Colon (tissue), 2 donors: Measurements from ENCODE around the gene KCNH6.

Experiments used
- FAIRE-seq: peaks from 2 replicates; lab custom pipeline; 2012; peaks lifted over from hg19 to GRCh38; lab: Jason Lieb, UNC
- donor health status: control.
- donor health status: control.

KCNH6 gene

GRCh38 chr17:63512896-63513644 is 10.1 kb upstream of the KCNH6 start:
- FAIRE-seq, result no peak

DNA sequence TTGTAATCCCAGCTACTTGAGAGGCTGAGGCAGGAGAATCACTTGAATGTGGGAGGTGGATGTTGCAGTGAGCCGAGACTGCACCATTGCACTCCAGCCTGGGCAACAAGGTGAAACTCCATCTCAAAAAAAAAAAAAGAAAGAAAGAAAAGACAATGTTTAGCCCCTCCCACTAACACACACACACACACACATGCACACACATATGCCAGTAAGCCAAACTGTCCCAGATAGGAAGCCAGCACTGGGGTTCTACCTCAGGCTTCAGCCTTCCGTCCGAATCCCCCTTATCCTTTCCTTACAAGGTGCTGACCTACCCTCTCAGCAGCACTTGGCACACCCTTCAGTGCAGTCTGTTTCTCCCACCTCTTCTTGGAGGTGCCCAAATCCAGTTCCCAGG is 8.7 kb upstream of the KCNH6 start:
- FAIRE-seq, result no peak

DNA sequence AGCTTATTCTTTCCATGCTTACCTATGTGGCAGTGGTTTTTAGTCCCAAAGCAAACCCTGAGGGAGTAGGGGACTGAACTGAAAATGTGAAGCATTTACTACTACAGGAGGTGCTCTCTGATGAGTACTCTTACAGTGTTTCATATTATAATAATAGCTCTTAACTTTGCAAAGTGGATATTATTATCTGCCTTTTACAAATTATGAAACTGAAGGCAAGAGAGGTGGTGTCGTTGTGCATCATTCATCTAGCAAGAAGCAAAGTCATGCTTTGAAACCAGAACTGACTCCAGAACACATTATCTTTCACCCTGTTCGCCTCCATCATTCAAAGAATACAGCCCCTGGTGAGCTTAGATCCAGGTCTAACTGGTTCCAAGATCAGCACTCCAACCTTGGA is 8.2 kb upstream of the KCNH6 start:
- FAIRE-seq, result no peak

- no peak for FAIRE-seq
Measured at GRCh38 chr17:63515426-63515825, 7.7 kb upstream of the KCNH6 start.

DNA sequence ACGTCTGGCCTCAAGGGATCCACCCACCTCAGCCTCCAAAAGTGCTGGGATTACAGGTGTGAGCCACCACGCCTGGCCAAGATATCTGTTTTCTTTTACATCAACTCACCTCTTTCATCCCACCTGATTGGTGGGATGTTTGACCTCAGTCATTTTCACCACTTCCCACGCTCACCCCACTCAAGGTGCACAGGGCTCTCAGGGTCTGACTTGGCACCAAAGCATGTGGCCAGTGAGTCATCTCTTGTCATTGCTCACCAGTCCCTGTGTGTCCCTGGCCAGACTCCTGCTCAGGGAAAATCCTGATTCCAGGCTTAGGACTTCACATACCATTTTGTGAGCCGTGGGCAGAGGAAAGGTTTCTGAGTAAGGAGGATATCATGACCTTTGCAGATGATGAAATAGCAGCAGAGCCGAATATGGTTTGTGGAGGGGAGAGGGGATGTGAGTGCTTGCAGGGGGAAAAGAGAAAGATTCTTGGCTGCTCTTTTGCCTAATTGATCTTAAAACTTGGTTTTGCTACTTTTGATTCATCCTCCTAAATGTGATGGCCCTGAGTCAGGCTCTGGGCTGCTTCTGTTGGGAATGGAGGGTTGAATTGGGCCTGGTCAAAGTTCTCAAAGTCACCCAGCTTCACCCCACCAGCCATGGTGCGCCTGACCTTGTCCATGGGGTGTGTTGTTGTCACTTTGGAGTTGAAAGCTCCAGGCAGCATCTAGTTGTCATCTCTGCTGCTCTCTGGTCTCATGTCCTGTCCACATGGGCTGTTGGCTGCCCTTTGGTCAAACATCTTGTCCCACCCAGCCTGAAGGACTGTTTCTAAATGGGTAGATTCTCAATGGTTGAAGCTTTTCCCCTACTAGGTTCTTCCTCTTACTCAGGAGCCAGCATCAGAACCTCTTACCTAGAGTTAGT is 6.0 kb upstream of the KCNH6 start:
- no peak for FAIRE-seq

- no peak for FAIRE-seq
Measured at GRCh38 chr17:63517825-63518534, 5.2 kb upstream of the KCNH6 start.

DNA sequence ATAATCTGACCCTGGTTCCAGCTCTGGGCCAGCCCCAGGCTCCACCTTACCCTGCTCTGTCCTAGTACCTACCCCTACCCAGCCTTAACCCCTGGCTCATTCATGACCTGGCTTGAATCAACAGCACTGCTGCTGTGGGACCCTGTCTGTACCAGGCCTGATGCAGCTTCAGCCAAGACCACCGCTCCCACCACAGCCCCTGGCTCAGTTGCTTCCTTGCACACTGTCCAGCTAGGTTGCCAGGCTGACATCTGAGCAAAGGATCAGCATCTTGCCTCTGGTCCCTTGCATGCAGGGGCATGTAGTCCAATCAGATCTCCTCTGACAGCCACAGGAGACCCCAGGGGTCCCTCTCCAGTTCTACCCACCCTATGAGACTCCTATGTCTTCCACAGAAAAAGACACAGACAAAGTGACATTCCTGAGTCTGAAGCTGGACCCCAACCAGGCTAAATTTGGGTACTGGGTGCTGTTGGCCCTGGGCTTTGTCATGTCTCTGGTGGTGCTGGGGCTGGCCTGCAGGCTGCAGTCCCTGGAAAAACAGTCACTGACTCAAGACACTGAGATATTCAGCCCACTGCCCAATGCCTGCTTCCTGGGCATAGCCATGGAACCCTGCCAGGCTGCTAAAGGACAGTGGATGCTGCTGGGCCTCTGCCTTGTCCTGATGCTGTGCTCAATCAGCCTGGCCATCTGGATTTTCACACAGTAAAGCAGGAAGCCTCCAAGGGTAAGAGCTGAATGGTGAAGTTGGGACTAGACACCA is 3.9 kb upstream of the KCNH6 start:
- no peak for FAIRE-seq

DNA sequence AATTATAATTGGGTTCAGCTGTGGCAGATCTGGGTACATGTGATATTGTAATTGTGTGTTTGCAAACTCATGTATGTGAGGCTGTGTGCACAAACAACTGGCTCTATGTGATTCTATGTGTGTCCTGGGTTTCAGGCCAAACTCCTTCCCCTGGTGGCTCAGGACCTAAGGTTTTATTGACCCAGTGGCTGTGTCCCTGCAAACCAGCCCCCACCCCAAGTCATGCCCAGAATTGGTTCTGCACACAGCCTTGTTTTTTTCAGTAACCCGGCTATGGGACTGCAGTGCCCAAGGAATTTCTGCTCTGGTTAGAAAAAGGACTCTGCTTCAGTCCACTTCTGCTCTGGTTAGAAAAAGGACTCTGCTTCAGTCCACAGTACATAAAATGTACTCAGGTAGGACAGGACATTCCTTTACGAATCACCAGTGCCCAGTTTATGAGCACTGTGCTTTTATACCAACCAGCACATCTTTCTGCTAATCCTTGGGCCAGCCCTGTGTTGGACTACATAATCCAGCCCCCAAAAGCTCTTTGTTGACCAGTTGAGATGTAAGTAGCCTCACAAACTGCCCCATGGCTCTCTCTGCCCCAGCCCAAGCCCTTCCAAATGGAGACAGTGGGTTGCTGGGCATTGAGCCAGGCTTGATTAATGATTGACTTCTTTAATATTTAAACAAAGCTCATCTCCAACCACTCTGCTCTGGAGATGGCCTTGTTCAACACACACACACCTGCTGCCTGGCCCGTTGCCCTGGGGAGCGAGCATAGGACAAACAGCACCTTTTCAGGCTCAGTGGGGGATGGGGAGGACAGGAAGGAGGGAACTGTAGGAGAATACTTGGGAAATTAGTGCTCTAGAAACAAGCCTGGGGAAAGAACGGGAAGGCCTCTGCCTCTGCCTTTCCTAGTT is 2.9 kb upstream of the KCNH6 start:
- no peak for FAIRE-seq

- no peak for FAIRE-seq
Measured at GRCh38 chr17:63524051-63524450, 893 bp downstream of the KCNH6 start.

- FAIRE-seq, result no peak
Measured at GRCh38 chr17:63525190-63525946, 2.2 kb downstream of the KCNH6 start.

- no peak for FAIRE-seq
Measured at GRCh38 chr17:63526861-63527260, 3.7 kb downstream of the KCNH6 start.

DNA sequence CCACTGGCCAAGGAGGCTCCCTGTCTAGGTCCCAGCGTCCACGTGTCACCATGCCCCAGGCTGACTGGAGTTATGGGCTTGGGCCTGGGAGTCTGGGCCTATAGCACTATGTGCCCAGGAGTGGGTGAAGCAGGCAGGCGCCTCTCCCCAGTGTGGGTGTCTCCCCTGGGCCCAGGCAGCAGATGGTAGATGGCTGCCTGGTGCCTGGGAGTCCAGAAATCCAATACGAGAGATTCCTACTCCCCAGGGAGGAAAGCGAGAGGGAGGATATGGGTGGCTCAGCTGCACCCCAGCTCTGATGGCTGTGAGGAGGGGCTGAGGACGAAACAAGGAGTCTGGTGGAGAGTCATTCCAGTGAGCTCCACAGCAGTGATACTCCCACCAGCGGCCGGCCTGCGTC is 5.0 kb downstream of the KCNH6 start:
- no peak for FAIRE-seq

GRCh38 chr17:63529711-63530556 is 6.8 kb downstream of the KCNH6 start:
- no peak for FAIRE-seq

DNA sequence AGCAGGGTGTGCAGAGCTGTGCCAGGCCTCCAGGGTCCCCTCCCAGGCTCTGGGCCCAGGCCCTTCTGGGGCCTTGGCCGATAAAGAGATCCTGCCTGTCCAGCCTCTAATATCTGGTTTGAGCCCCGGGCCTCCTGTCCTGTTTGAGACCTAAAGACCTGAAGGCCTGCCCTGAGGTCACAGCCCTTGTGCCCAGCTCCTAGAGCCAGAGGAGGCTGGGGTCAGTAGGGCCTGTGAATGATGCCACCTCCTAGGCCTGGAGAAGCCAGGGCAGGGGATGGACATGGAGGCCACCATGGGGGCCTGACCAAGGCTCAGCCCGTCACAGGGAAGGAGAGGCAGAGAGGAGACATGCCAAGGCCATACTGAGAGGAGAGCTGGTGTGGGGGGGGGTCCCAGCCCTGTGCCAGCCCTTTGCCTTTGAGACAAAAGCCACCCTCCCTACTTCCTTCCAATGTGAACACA is 7.4 kb downstream of the KCNH6 start:
- no peak for FAIRE-seq

- no peak for FAIRE-seq
Measured at GRCh38 chr17:63531022-63531965, 8.1 kb downstream of the KCNH6 start.

- no peak for FAIRE-seq
Measured at GRCh38 chr17:63533433-63534077, 10.4 kb downstream of the KCNH6 start.

DNA sequence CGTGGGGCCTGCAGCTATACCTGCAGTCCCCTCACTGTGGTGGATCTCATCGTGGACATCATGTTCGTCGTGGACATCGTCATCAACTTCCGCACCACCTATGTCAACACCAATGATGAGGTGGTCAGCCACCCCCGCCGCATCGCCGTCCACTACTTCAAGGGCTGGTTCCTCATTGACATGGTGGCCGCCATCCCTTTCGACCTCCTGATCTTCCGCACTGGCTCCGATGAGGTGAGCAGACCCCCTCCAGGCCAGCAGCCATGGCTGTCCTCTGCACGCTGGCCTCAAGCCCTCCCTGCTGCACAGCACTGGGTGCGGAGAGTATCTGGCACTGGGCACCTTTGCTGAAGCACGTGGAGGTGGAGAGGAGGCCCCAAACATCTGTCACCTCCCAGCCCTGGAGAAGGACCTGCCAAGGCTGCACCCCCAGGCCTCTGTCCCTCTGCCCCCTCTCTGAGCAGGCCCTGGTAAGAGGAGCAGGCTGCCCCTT is 11.0 kb downstream of the KCNH6 start:
- no peak for FAIRE-seq
